Measurements from ENCODE around the gene TREM2. TPM values are rescaled to one million over a fixed set of nuclear protein-coding genes. Genes with fewer than 3 reads are reported as not detected.

Gene TREM2
- total RNA-seq, 3 donors from 2014 or later: 0.29 to 1.3 (median 0.67) TPM

DNA sequence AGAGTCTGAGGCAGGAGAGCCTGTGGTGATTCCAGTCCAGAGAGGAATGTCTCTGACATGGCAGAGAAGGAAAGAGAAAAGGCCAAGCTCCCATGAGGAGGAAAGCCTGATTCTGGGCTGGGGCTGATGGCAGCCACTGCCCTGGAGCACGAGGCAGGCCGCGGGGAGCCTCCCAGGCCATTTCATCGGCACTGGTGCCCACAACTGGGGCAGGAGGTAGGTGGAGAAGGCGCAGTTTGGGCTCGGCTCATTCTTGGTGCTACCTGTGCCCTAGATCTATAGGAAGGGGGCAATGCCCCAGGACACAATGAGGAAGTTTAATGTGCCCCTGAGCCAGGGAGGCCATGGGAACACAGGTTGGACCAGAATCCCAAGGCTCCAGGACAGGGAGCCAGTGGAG is 6.1 kb downstream of the TREM2 start:
- no peaks in the 10 kb centered on the region for H3K4me1 ChIP-seq (ENCODE audit: low read depth)
- TF ChIP-seq, protein P1, sequence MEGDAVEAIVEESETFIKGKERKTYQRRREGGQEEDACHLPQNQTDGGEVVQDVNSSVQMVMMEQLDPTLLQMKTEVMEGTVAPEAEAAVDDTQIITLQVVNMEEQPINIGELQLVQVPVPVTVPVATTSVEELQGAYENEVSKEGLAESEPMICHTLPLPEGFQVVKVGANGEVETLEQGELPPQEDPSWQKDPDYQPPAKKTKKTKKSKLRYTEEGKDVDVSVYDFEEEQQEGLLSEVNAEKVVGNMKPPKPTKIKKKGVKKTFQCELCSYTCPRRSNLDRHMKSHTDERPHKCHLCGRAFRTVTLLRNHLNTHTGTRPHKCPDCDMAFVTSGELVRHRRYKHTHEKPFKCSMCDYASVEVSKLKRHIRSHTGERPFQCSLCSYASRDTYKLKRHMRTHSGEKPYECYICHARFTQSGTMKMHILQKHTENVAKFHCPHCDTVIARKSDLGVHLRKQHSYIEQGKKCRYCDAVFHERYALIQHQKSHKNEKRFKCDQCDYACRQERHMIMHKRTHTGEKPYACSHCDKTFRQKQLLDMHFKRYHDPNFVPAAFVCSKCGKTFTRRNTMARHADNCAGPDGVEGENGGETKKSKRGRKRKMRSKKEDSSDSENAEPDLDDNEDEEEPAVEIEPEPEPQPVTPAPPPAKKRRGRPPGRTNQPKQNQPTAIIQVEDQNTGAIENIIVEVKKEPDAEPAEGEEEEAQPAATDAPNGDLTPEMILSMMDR (IDR thresholded peaks at IDR 0.05): no peak
- intact Hi-C loops (cut with DNase I, micrococcal nuclease): no loop called here
- no peaks in the 10 kb centered on the region for H3K9me3 ChIP-seq
- no peak for DNase-seq
- no peak overlapping the region for H3K4me3 ChIP-seq
- no peaks in the 10 kb centered on the region for H3K36me3 ChIP-seq (ENCODE audit: low read depth)
- no peak for ATAC-seq

DNA sequence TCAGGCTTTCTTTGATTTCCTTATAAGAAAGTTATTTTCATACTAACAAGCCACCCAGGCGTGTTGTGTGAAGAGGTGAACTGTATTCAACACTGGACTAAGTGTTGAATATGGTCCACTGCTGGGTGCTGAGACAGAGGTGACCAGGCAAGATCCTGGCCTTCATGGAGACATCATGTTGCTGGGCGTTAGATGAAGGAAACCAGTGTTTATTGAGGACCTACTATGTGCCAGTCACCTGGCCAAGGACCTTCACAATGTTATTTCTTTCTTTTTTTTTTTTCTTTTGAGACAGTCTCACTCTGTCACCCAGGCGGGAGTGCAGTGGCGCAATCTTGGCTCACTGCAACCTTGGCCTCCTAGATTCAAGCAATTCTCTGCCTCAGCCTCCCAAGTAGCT is 6.9 kb downstream of the TREM2 start:
- no peak for ATAC-seq
- Histone ChIP-seq H3K36me3 (ENCODE audit: low read depth) (no peaks in the 10 kb centered on the region), H3K4me3 (no peak overlapping the region), H3K9me3 (no peaks in the 10 kb centered on the region), H3K4me1 (ENCODE audit: low read depth) (no peaks in the 10 kb centered on the region)
- intact Hi-C loops (cut with DNase I, micrococcal nuclease): no loop called here
- DNase-seq: no peak
- TF ChIP-seq, protein P1 (IDR thresholded peaks at IDR 0.05): no peak

DNA sequence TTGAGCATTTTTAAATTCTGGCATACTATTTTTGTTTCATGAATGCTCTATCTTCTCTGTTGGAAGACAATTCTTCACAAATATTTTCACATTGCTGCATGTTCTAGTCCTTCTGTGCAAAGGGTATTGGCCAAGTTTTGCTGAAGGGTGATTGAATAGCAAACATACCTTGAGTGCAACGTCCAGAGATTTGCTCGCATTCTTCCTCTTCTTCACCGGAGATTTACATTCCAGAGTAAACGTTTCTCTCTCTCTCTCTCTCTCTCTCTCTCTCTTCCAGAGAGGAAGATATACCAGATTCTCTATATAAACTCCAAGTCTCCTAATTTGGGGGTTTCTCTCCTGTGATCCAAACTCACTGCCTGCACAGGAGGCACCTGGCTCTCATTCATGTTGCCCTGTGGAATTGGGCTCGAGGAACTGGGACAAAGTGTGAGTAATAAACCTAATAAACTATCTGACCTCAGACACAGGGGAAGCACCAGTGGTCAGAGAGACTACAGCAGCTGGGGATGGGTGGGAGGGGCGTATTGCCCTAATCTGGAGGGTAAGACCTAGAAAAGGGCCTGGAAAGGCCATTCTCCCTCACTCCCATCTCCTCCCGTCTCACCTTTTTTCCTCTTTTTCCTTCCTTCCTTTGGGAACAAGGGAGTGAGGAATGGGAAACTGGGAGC is 7.6 kb downstream of the TREM2 start:
- TF ChIP-seq, protein P1 (IDR thresholded peaks at IDR 0.05): no peak
- Histone ChIP-seq H3K4me3 (no peak overlapping the region), H3K9me3 (no peaks in the 10 kb centered on the region), H3K4me1 (ENCODE audit: low read depth) (no peaks in the 10 kb centered on the region), H3K36me3 (ENCODE audit: low read depth) (no peaks in the 10 kb centered on the region)
- intact Hi-C loops (cut with DNase I, micrococcal nuclease): no loop called here
- no peak for DNase-seq
- no peak for ATAC-seq

DNA sequence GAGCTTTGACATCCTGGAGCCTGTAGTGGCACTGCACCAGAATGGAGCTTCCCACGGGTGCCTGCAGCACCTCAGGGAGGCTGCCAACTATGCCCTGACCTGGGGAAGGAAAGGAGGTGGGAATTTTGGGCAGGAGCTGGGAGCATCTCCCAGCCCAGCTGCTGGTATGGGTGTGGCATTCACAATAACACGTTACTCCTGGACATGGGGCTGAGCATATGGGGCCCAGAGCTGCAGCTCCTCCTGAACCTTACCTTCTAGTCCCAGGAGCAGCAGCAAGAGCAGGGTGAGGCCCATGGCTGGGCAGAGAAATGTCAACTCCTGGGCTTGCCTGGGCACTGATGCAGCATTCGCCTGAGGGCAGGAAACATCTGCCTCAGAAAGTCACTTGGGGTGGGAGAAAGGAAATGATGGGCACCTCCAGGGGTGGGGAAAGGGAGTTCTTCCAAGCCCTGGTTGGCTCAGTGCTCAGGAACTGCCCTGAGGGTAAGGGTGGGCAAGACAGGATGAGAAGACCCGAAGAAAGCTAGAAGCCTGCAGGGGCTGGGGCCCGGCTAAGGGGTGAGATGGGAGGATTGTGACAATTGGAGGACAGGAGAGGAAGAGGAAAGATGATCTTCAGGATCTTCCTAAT is 8.8 kb downstream of the TREM2 start, which contains the start of gene TREML1:
TSS of gene TREML1 (minus strand) at position 356 of the 634 bp plus-strand sequence. CDS start at position 297, 59 bp downstream.
- TF ChIP-seq, protein P1 (IDR thresholded peaks at IDR 0.05): no peak
- no peak within 1 kb of the TSS for H3K4me3 ChIP-seq
- ATAC-seq (no peak), DNase-seq (no peak)
- H3K4me1 ChIP-seq (ENCODE audit: low read depth): no peaks in the 10 kb centered on the region
- H3K36me3 ChIP-seq (ENCODE audit: low read depth): no peaks in the 10 kb centered on the region
- no peaks in the 10 kb centered on the region for H3K9me3 ChIP-seq
- intact Hi-C loops (cut with DNase I, micrococcal nuclease): no loop called here

DNA sequence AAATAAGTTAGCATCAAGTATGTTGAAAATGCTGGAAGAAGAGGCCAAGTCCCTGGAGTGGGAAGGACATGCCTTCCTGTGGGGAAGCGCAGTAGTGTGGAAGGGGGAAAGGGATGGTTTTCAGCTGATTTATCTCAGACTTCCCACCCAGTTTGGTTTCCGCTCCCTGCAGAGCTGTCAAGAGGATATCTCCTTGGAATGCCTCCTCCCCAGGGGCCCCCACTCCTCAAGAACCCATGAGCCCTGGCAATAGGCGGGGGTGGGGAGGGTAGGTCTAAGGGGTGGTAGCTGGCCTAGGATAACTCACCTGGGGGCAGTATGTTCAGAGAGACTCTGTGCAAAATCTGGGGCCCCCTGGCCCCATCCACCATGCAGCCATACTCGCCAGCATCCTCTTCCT is 9.5 kb downstream of the TREM2 start:
- Histone ChIP-seq H3K36me3 (ENCODE audit: low read depth) (no peaks in the 10 kb centered on the region), H3K4me3 (no peak overlapping the region), H3K9me3 (no peaks in the 10 kb centered on the region), H3K4me1 (ENCODE audit: low read depth) (no peaks in the 10 kb centered on the region)
- TF ChIP-seq, protein P1 (IDR thresholded peaks at IDR 0.05): no peak
- ATAC-seq (no peak), DNase-seq (no peak)
- intact Hi-C loops (cut with DNase I, micrococcal nuclease): no loop called here

Measured in mucosa of descending colon (tissue), 3 donors.